Measurements from ENCODE around the gene RELL2.
A peak's percentile ranks its signal among the peaks of the same experiment; 100 is the strongest.

The RELL2 gene

DNA sequence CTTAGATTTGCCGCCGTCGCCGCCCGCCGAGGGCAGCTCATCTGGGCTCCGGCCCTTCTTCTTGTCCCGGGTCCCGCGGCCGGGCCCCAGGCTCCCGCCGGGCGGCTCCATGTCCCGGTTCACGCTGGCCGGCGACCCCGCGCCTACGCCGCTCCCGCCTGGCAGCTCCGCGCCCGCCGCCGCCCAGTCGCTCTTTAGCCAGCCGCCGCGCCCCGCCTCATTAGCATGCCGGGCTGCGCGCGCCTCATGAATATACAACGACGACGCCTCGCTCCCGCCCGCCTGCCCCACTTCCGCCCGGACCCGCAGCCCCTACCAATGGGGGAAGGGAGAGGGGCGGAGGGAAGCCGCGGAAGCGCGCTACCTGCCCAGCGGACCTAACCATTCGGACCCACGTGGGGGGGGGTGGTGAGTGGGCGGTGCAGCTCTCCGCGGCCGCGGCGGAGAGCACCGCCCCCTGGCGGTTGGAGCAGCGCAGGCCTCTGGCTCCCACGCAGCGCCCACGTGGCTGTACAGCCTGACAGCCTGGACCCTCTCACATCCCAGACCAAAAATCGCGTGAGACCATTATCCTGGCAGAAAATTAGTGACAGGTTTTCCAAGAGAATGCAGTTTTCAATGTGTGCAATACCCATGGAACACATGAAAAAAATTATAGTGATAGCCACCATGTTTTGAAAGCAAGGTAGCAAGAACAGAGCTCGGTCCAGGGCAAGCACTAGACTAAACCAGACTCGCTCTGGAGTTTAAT is 17.8 kb upstream of the RELL2 start, which contains the start of gene DIAPH1:
Gene DIAPH1, minus strand, starts transcription at position 197 of the 751 bp plus-strand sequence. Its CDS starts 86 bp downstream, at position 111.
- DNase-seq (ENCODE audit: low read depth in 2 of 2) = peak; percentile 99

DNA sequence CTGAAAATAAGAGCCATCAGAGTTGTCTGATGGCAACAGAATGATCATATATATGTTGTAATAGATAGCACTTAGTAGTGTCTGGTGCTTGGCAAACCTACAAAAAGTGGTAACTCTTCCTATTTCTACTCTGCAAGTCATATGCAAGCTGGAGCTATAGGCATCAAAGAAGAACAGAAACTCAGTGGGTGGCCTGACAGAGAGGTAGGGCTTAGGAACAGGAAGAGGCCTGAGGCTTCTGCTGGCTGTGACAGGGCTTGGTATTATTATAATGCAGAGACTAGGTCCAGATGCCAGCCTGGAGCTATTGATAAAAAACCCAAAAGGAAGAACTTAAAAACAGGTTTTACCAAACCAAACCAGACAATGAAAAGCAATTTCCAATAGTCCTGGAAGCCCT is 13.6 kb upstream of the RELL2 start:
- DNase-seq (ENCODE audit: low read depth in 2 of 2) = no peak

GRCh38 chr5:141623611-141624010 is 13.2 kb upstream of the RELL2 start:
- no peak for DNase-seq (ENCODE audit: low read depth in 2 of 2)

DNA sequence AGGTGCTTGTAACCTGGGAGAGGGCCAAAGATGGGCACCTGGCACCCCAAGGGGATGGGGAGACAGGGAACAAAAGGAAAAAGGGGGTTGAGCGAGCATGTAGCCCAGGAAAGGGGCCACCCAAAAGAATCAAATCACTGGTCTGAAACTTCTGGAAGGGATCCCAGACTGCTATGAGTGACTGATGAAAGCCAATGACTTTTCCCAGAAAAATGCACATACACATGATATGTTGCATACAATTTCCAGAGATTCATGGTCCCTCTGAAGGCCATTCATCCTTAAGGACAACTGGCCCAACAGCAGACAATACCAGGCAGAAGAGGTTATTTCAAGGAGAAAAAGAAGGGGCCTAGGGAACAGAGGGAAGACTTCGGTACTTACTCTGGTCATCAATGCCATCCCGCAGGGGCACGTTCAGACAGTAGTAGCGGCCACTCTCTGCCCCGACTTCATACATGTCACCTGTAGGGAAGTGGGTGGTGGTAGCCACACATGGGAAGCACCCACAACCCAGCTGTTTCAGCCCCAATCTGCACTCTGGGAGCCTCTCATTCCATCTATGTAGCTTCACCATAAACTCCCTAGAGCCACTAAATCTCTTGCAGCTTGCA is 8.5 kb upstream of the RELL2 start:
- no peak for DNase-seq (ENCODE audit: low read depth in 2 of 2)

DNA sequence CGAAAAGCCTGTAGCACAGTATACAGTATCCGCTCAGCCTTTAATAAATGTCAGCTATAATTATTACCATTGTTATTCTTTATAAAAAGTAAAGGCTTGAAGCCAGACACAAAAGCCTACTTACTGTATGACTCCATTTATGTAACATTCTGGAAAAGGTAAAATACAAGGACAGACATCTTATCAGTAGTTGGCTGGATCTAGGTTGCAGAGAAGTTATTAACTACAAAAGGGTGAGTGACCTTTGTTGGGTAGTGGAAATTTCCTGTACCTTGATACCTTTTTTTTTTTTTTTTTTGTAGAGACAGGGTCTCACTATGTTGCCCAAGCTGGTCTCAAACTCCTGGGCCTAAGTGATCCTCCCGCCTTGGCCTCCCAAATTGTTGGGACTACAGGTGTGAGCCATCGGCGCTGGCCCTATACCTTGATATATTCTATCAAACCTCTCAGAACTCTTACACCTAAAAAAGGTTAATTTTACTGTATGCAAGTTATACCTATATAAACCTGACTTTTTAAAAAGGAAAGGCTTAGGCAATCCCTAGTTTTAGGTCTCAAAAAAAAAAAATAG is 6.1 kb upstream of the RELL2 start:
- no peak for DNase-seq (ENCODE audit: low read depth in 2 of 2)

GRCh38 chr5:141632650-141633049 is 4.1 kb upstream of the RELL2 start:
- no peak for DNase-seq (ENCODE audit: low read depth in 2 of 2)

- no peak for DNase-seq (ENCODE audit: low read depth in 2 of 2)
Measured at GRCh38 chr5:141633871-141634561, 2.8 kb upstream of the RELL2 start.

DNA sequence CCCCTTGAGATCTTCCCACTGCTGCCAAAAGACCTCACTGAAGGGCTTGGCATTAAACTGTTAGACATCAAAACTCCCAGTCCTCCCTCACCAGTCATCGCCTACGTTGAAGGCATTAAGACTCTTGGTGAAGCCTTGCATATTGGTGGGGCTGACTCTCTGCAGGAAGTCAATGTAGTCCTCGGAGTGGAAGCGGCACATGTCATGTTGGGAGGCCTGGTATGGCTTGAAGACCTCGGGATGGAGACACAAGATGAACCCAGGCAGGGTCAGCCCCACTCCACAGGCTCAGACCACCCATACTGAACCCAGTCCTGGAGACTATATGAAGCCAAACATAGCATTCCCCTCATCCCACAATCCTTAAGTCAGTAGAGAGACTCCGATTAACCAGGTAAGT is 2.1 kb upstream of the RELL2 start:
- no peak for DNase-seq (ENCODE audit: low read depth in 2 of 2)

DNA sequence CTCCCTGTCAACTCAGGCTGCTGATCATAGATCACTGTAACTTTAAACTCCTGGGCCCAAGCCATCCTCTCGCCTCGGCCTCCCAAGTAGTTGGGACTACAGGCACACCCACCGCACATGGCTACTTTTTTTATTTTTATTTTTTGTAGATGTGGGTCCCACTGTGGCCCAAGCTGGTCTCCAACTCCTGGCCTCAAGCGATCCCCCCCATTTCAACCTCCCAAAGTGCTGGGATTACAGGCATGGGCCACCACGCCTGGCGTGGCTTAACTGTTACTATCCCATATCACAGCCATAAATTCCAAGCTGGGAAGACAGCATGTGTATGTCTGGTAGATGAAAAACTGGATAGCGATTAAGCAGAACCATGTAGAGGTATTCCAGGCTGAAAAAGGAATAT is 1.2 kb upstream of the RELL2 start:
- no peak for DNase-seq (ENCODE audit: low read depth in 2 of 2)

- no peak for DNase-seq (ENCODE audit: low read depth in 2 of 2)
Measured at GRCh38 chr5:141636106-141636412, 738 bp upstream of the RELL2 start.

- DNase-seq (ENCODE audit: low read depth in 2 of 2) = peak; percentile 36 to 47
Measured at GRCh38 chr5:141637123-141637766, 448 bp downstream of the RELL2 start.

DNA sequence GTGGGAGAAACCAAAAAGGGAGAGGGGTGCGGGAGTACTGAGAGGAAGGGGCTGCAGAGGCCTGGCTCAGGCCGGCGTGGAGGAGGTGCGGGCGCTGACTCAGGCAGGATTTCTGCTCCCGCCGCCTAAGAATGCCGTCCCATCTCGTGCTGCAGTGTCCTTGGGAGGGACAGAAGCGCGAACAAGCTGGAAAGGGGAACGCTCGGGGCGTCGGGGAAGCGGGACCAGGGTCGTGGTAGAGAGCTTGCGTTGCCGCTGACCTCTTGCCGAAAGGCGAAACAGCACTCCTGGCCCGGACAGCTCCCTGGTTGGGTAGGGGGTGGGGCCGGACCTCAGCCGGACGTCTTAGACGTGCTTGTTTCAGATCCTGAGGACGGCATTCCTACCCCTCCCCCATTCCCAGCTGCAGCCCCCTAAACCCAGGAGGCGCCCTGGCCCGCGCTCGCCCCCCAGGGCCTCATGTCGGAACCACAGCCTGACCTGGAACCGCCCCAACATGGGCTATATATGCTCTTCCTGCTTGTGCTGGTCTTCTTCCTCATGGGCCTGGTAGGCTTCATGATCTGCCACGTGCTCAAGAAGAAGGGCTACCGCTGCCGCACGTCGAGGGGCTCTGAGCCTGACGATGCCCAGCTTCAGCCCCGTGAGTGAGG is 1.1 kb downstream of the RELL2 start:
- DNase-seq (ENCODE audit: low read depth in 2 of 2) = peak; percentile 35 to 39

DNA sequence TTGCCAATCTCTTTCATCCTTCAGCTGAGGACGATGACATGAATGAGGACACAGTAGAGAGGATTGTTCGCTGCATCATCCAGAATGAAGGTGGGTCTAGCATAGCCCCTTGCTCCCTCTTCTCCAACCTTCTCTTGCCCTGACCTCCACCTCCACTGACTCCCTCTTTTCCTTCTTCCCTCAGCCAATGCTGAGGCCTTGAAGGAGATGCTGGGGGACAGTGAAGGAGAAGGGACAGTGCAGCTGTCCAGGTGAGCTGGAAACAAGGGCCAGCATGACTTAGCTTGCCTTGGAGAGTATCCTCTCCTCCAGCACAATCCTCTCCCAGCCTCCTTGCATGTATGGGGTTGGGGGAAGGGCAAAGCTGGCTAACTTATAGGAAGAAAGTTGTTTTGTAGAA is 2.0 kb downstream of the RELL2 start:
- DNase-seq (ENCODE audit: low read depth in 2 of 2) = no peak

DNA sequence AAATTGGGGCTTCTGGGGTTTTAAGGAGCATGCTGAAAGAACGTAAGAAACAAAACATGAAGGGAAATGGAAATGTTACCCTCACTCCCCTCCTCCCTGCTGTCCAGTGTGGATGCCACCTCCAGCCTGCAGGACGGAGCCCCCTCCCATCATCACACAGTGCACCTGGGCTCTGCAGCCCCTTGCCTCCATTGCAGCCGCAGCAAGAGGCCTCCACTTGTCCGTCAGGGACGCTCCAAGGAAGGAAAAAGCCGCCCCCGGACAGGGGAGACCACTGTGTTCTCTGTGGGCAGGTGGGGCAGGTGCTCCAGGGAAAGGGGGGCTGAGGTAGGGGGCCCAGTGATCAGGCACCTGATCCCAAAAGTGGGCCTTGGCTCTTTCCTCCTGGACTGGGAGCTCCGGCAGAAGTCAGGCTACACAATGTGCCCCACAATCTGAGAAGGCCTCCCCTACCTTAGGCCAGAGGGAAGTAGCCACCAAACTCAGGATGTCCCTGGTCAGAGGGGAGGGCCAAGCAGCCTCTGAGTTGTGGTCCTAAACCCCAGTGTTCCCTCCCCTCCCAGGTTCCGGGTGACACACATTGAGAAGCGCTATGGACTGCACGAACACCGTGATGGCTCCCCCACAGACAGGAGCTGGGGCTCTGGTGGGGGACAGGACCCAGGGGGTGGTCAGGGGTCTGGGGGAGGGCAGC is 2.7 kb downstream of the RELL2 start:
- DNase-seq (ENCODE audit: low read depth in 2 of 2) = no peak

- no peak for DNase-seq (ENCODE audit: low read depth in 2 of 2)
Measured at GRCh38 chr5:141640051-141640415, 3.2 kb downstream of the RELL2 start.

- DNase-seq (ENCODE audit: low read depth in 2 of 2) = no peak
Measured at GRCh38 chr5:141640698-141641097, 3.9 kb downstream of the RELL2 start.

DNA sequence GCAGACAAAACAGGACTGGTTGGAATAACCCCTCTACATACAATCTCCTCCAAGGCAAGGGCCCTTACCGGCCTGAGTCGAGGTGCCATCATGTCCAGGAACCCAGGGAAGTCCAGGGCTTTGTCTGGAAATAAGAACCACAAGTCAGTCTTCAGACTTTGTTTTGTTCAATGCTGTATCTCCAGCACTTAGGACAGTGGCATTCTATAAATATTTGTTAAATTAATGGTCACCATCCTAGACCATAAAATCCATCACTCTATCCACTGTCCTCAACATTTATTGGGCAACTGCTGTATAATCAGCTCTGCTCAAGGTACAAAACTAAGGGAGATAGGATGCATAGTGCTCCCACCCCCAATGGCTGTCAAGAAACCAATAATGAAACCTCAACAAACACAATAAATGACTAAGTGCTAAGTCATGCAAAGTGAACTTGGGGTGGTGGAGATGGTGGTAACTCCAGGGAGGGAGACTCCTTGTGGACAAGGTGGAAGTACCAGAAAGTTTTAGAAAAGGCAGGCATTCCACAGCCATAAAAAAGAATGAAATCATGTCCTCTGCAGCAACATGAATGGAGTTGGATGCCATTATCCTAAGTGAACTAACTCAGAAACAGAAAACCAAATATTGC is 5.0 kb downstream of the RELL2 start:
- peak in 1 of 2 donors; percentile 20 for DNase-seq (ENCODE audit: low read depth in 2 of 2)

DNA sequence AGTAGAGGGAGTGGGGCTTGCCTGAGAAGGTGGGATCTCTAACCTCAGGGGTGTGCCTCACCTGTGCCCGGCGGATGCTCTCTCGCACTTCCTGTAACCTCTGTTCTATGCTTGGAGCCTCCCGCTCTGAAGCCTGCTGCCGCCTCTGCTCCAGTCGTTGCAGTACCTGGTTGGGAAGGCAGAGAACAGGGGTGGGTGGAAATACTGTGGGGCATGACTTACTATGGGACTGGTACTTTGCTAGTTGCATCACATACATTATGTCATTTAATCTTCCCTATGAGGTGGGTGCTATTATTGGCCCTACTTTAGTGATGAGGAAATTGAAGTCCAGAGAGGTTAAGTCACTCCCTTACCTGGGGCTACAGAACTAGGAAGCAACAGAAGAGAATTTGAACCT is 9.2 kb downstream of the RELL2 start:
- no peak for DNase-seq (ENCODE audit: low read depth in 2 of 2)

GRCh38 chr5:141647242-141647641 is 10.4 kb downstream of the RELL2 start:
- DNase-seq (ENCODE audit: low read depth in 2 of 2) = no peak

DNA sequence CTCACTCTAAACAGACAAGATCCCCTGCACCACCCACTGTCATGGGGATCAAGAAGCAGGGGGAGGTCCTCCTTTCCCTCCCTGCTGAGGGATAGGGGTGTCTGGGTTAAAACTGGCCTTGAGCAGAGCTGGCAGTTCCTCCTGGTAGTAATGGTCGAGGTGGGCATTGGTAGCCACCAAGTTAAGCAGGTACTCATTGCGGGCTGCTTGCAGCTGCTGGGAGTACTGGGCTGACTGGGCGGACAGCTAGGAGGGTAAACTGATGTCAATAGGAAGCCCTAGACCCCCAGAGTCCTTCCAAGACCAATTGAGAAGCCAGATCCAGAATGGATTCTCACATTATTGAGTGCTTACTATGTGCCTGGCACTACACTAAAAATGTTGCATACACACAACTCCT is 11.1 kb downstream of the RELL2 start:
- no peak for DNase-seq (ENCODE audit: low read depth in 2 of 2)

Data from stimulated activated CD4-positive, alpha-beta T cell treated with anti-CD3 and anti-CD28 coated beads, Interleukin-4, amount 100 ng/mL, for 48 hours (primary cell).